Activated gamma-delta T cell (primary cell): ENCODE data around the gene CASQ1.

Experiments
- DNase-seq: peaks from one replicate; lab custom pipeline; 2025; lab: John Stamatoyannopoulos, UW

CASQ1 gene

DNA sequence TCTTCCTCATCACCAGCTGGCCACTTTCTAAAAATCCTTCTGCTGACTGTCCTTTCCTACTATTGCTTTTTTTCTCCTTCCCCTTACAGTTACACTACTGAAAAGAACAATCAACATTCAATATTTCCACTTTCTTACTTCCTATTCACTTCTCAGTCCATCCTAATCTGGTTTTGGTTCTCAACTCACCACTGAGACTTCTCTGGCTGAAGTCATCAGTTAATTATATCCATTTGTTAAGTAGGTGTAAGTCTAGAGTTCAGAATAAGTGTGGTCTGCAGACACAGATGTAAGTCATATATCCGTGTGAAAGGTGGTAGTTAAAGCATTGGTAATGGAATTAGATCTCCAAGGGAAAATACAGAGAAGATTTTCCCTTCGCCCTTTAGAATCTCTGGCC lies 36.2 kb downstream of the CASQ1 start:
- DNase-seq, result no peak

DNA sequence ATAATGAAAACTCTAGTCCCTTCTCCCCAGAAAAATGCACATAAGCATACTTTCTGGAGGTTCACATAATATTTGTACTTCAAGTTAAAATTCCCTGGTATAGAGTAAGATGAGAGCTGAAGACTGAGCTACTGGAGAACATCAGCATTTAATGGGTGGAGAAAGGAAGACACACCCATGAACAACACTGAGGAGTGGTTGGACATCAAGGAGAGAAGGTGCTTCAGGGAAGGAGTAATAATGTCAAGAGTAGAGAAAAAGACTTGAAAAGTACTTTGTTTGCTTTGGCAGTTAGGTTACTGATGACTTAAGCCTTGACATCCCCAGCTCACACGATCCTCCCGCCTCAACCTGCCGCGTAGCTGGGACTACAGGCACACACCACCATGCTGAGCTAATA lies 36.7 kb downstream of the CASQ1 start:
- no peak for DNase-seq

- DNase-seq, result no peak
These were observed 37.2 kb downstream of the CASQ1 start for GRCh38 chr1:160227561-160227960.

- DNase-seq, result no peak
These were observed 38.1 kb downstream of the CASQ1 start for GRCh38 chr1:160228431-160228830.

- no peak for DNase-seq
These were observed 42.5 kb downstream of the CASQ1 start for GRCh38 chr1:160232911-160233310.

GRCh38 chr1:160236806-160237205 lies 46.4 kb downstream of the CASQ1 start:
- DNase-seq, result no peak

DNA sequence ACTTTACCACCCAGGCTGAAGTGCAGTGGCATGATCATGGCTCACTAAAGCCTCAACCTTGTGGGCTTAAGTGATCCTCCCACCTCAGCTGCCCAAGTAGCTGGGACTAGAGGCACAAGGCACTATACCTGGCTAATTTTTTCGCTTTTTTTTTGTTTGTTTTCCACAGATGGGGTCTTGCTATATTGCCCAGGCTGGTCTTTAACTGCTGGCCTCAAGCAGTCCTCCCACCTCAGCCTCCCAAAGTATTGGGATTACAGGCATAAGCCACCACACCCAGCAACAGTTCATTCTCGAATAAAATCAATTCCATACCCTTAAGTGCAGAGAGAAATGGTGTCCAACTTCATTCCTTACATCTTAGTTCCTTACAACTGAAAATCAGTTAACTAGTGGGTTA lies 47.2 kb downstream of the CASQ1 start:
- DNase-seq, result no peak

DNA sequence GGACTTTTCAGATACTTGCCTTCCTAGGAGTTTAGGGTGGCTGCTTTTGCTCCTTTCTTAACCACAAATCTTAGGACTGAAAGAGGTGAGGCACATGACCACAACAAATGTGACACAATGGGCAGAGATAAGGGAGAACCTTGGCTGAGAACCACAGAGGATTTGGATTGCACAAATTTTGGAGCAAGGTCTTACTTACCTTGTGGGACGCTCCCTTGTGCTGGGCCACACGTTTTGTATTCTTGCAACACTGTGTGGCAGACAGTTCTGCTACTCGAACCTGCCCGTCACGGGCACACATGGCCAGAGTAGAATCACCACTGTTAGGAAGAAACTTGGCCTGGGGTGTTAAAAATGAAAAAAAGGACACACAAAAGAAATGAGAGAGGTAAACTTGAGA lies 48.0 kb downstream of the CASQ1 start:
- DNase-seq, result no peak

- DNase-seq, result no peak
These were observed 49.4 kb downstream of the CASQ1 start for GRCh38 chr1:160239582-160240299.

- no peak for DNase-seq
These were observed 53.4 kb downstream of the CASQ1 start for GRCh38 chr1:160243767-160244166.

DNA sequence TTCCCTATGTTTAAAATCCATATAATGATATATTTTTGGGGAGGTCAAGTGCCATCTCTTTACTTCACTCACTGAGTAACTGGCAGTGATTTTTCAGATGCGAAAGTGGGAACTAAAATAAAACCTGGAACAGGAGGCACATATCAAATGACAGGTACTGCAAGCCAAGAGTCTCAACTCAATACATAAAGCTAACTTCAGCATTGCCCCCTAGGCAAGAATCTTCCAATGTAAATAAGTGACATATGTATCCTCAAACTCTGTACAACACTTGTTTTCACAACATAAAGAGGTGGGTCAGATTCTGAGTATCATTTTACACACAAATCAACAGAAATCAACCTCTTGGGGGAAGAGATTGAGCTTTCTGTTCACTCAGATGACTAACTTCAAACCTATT lies 53.8 kb downstream of the CASQ1 start:
- no peak for DNase-seq

GRCh38 chr1:160245434-160245833 lies 55.1 kb downstream of the CASQ1 start:
- DNase-seq, result no peak

- no peak for DNase-seq
These were observed 56.7 kb downstream of the CASQ1 start for GRCh38 chr1:160247053-160247452.

DNA sequence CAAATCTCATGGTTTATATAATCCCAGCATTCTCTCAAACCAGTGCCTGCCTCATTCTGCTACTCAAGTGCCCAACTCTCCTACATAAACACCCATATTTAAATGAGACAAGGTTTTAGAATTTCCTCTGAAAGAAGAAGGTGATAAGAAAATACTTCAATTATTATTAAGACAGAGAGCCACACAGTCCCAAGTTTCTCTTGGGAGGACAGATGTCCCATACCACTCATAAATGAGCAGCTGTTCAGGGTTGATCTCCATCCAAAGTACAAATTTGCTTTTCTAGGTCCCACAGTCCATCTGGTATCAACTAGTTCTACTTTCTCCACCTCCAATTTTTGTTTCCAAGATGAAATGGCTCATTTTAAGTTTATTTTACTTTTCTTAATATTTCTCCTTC lies 60.6 kb downstream of the CASQ1 start:
- no peak for DNase-seq
